Upper lobe of right lung (tissue), 1 donor: Measurements from ENCODE around the gene HNRNPCL1. TPM values are rescaled to one million over a fixed set of nuclear protein-coding genes. Genes with fewer than 3 reads are reported as not detected.

ENCODE experiments used
- ATAC-seq: fragments of 200-7000 bp; cut with Tn5 transposase; one replicate; pipeline ENCODE4 v1.9.1; 2020; ENCODE audit warnings: mild to moderate bottlenecking, moderate library complexity
- DNase-seq: peaks from one replicate; pipeline ENCODE4 v3.0.0-alpha.2; 2020
- H3K27ac ChIP-seq: fragments of 200-600 bp; one replicate; pipeline ENCODE4 v1.8.0; 2022
- H3K27me3 ChIP-seq: fragments of 200-600 bp; one replicate; pipeline ENCODE4 v1.8.0; 2022; ENCODE audit warnings: mild to moderate bottlenecking
- H3K36me3 ChIP-seq: fragments of 200-600 bp; one replicate; pipeline ENCODE4 v1.8.0; 2022
- H3K4me1 ChIP-seq: fragments of 200-600 bp; one replicate; pipeline ENCODE4 v1.8.0; 2022
- H3K4me3 ChIP-seq: fragments of 200-600 bp; one replicate; pipeline ENCODE4 v1.8.0; 2022; ENCODE audit warnings: mild to moderate bottlenecking
- H3K9me3 ChIP-seq: fragments of 200-600 bp; one replicate; pipeline ENCODE4 v1.8.0; 2022
- CTCF ChIP-seq: fragments of 200-600 bp; IDR thresholded peaks from one replicate; pipeline ENCODE4 v1.8.0; 2022; ENCODE audit warnings: antibody characterized with exemption
- intact Hi-C: fragments of 100-400 bp; cut with DNase I; formaldehyde crosslinking; loops from one replicate; pipeline ENCODE4 v1.11.0; 2022
- total RNA-seq: library from RNA; stranded (reverse); fragmentation: NEBNext Ultra II Directional; extraction: Animal tissue kit (Norgen Biotek cat#: 25700); gene quantifications from one replicate; pipeline ENCODE4 v1.2.1, GENCODE V29; 2021
- donor health status: DM: no; HTN: yes; CAD: no; lungs with severe emphysema.

HNRNPCL1 gene
- total RNA-seq, 1 donor from 2014 or later = not detected

DNA sequence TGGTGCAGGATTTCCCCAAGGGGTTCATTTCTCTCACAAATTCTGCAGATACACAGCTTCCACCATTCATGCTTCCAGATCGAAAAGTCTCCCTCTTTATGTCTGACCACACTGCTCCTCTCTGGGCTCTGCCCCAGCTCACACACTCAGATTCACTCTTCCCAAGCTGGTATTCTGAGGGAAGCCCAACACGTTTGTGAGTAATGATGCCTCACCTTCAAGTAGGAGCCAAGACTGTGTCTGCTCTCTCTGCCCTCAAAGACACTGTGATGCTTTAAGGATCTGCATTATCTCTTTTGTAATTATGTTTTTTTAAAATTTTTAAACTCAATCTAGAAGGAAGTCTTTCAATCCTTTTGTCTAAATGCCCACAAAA, 37.1 kb downstream of the HNRNPCL1 start:
- Histone ChIP-seq H3K27me3 (no peaks in the 10 kb centered on the region), H3K9me3 (no peaks in the 10 kb centered on the region), H3K27ac (no peak overlapping the region), H3K4me1 (no peaks in the 10 kb centered on the region), H3K36me3 (no peaks in the 10 kb centered on the region), H3K4me3 (no peak overlapping the region)
- intact Hi-C loops = no loop called here
- DNase-seq (no peak), ATAC-seq (no peak)
- TF ChIP-seq CTCF = no peak

- no peak overlapping the region for H3K4me3 ChIP-seq
- ATAC-seq = no peak
- no peak for DNase-seq
- H3K27me3 ChIP-seq = no peaks in the 10 kb centered on the region
- TF ChIP-seq CTCF = no peak
- H3K9me3 ChIP-seq = no peaks in the 10 kb centered on the region
- H3K36me3 ChIP-seq = no peaks in the 10 kb centered on the region
- no peaks in the 10 kb centered on the region for H3K4me1 ChIP-seq
- no peak overlapping the region for H3K27ac ChIP-seq
- intact Hi-C loops = no loop called here
These were observed 37.7 kb downstream of the HNRNPCL1 start for GRCh38 chr1:12810691-12811408.

GRCh38 chr1:12809933-12810332, 38.6 kb downstream of the HNRNPCL1 start:
- no peaks in the 10 kb centered on the region for H3K9me3 ChIP-seq
- intact Hi-C loops = no loop called here
- H3K4me3 ChIP-seq = no peak overlapping the region
- H3K27me3 ChIP-seq = no peaks in the 10 kb centered on the region
- DNase-seq = no peak
- ATAC-seq = no peak
- H3K36me3 ChIP-seq = no peaks in the 10 kb centered on the region
- H3K27ac ChIP-seq = no peak overlapping the region
- no peak for TF ChIP-seq CTCF
- H3K4me1 ChIP-seq = no peaks in the 10 kb centered on the region

DNA sequence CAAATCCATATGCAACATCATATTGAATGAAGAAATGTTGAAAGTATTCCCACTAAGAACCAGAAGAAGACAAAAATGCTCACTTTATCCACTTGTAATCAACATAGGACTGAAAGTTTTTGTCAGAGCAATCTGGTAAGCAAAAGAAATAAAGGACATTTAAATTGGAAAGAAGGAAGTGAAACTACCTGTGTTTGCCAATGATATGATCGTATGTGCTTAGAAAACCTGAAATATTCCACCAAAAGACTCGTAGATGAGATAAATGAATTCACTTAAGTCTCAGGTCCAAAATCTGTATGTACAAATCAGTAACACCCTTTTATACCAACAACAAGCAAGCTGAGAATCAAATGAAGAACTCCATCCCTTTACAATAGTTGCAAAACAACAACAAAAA, 48.8 kb downstream of the HNRNPCL1 start:
- Histone ChIP-seq H3K4me3 (no peak overlapping the region), H3K36me3 (no peaks in the 10 kb centered on the region), H3K9me3 (no peaks in the 10 kb centered on the region), H3K27ac (no peak overlapping the region), H3K4me1 (no peaks in the 10 kb centered on the region), H3K27me3 (no peaks in the 10 kb centered on the region)
- DNase-seq (no peak), ATAC-seq (no peak)
- TF ChIP-seq CTCF = no peak
- intact Hi-C loops = no loop called here

DNA sequence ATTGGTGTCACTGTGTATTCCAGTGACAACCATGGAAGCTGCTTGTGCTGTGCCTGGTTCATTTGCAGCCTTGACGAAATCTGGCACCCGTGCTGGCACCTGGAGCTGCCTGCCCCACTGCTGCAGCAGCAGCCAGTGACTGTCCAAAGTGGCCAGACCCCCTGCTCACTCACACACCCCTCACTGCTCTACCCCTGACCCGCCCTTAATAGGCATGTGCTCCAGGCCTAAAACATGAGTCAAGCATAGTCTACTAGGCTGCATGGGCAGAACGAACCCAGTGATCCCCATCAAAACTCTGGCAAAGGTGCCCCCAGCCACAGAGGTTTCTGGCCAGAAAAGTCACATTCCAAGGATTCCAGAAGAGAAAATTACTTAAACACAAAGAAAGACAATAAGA, 49.6 kb downstream of the HNRNPCL1 start:
- DNase-seq (no peak), ATAC-seq (no peak)
- no peak for TF ChIP-seq CTCF
- Histone ChIP-seq H3K9me3 (no peaks in the 10 kb centered on the region), H3K36me3 (no peaks in the 10 kb centered on the region), H3K27me3 (no peaks in the 10 kb centered on the region), H3K27ac (no peak overlapping the region), H3K4me3 (no peak overlapping the region), H3K4me1 (no peaks in the 10 kb centered on the region)
- intact Hi-C loops = no loop called here

Other genes starting within 250 kb of the HNRNPCL1 start
- gene DHRS3, start 230.5 kb downstream of the HNRNPCL1 start, total RNA-seq = 106 TPM
- gene AADACL4, start 204.6 kb downstream of the HNRNPCL1 start, total RNA-seq = not detected
- gene AADACL3, start 132.6 kb downstream of the HNRNPCL1 start, total RNA-seq = not detected
- not detected for gene CFAP107, start 102.5 kb downstream of the HNRNPCL1 start, total RNA-seq
- not detected for gene PRAMEF12, start 75.0 kb downstream of the HNRNPCL1 start, total RNA-seq
- gene PRAMEF1, start 57.3 kb downstream of the HNRNPCL1 start, total RNA-seq = not detected
- gene PRAMEF11, start 17.3 kb downstream of the HNRNPCL1 start, total RNA-seq = not detected
- gene PRAMEF2, start 8.4 kb upstream of the HNRNPCL1 start, total RNA-seq = not detected
- gene PRAMEF4, start 37.5 kb upstream of the HNRNPCL1 start, total RNA-seq = not detected
- gene PRAMEF10, start 49.5 kb upstream of the HNRNPCL1 start, total RNA-seq = not detected
- gene PRAMEF7, start 67.9 kb upstream of the HNRNPCL1 start, total RNA-seq = not detected
- gene PRAMEF6, start 98.9 kb upstream of the HNRNPCL1 start, total RNA-seq = not detected
- gene PRAMEF27, start 207.9 kb upstream of the HNRNPCL1 start, total RNA-seq = not detected
- not detected for gene HNRNPCL3, start 212.0 kb upstream of the HNRNPCL1 start, total RNA-seq
- not detected for gene PRAMEF25, start 222.1 kb upstream of the HNRNPCL1 start, total RNA-seq